Pancreas (tissue), 10 donors: Measurements from ENCODE around the gene MSGN1. TPM values are rescaled to one million over a fixed set of nuclear protein-coding genes. Genes with fewer than 3 reads are reported as not detected.

ENCODE experiments used
- ATAC-seq, 4 donors: fragments of 200-7000 bp; cut with Tn5 transposase; one replicate each; pipeline versions ENCODE4 v1.8.0 to v1.9.1; 2020; ENCODE audit warnings: mild to moderate bottlenecking in 4 of 4, moderate library complexity in 4 of 4
- DNase-seq, 6 donors: peaks; one replicate each; pipeline ENCODE4 v3.0.0-alpha.2; 2020
- FAIRE-seq: peaks from 2 replicates; lab custom pipeline; 2012; peaks lifted over from hg19 to GRCh38; lab: Jason Lieb, UNC
- H3K27ac ChIP-seq, 4 donors: fragments of 200-600 bp; sonication (generic); 1 replicate in 3 of 4; 2 replicates in 1 of 4; pipeline versions ENCODE4 v1.5.0 to v1.8.0; 2020
- H3K27me3 ChIP-seq, 4 donors: fragments of 200-600 bp; one replicate each; pipeline ENCODE4 v1.8.0; 2021
- H3K36me3 ChIP-seq, 3 donors: fragments of 200-600 bp; sonication (generic) in 1 of 3; one replicate each; pipeline versions ENCODE4 v1.5.0 to v1.8.0; 2020 to 2021
- H3K4me1 ChIP-seq, 3 donors: fragments of 200-600 bp; one replicate each; pipeline ENCODE4 v1.8.0; 2021
- H3K4me3 ChIP-seq, 4 donors: fragments of 200-600 bp; sonication (generic) in 2 of 4; one replicate each; pipeline versions ENCODE4 v1.5.0 to v1.8.0; 2020 to 2021
- H3K9me3 ChIP-seq, 4 donors: fragments of 200-600 bp; one replicate each; pipeline ENCODE4 v1.8.0; 2021
- CTCF ChIP-seq, 4 donors: fragments of 200-600 bp; sonication (generic) in 3 of 4; IDR thresholded peaks; one replicate each; pipeline versions ENCODE4 v1.5.0 to v1.8.0; 2021; ENCODE audit warnings: antibody characterized with exemption in 4 of 4
- WGBS, 2 donors: extraction: QIAGEN DNeasy Blood & Tissue Kit; methylation state at CpG; one replicate each; pipeline ENCODE4 v1.1.7; 2013; 5-methylcytosine and 5-hydroxymethylcytosine counted together
- intact Hi-C, 3 donors: fragments of 100-400 bp; cut with DNase I; formaldehyde crosslinking; loops; one replicate each; pipeline versions ENCODE4 v1.11.1 to v1.14.2; 2022
- polyA plus RNA-seq, 2 donors: library from polyadenylated mRNA; stranded (reverse); fragments of 200-250 nt; gene quantifications; one replicate each; pipeline ENCODE4 v1.2.3, GENCODE V29; 2013
- total RNA-seq, 6 donors: library from RNA; stranded (reverse); fragmentation: NEBNext Ultra II Directional in 4 of 6; extraction: Animal tissue kit (Norgen Biotek cat#: 25700) in 4 of 6; gene quantifications; one replicate each; pipeline versions ENCODE4 v1.2.1 to v1.2.4, GENCODE V29; 2021 to 2023
- donor health status: healthy with polysubstance abuse.
- donor health status: DM: no; HTN: no; CAD: no; lungs with moderate emphysema.
- donor health status: DM: no; HTN: no; CAD: no.
- donor health status: control.
- donor health status: control.
- donor health status: Bipolar disorder and iron deficiency.
- donor health status: DM: yes; HTN: yes; CAD: no.
- donor health status: DM: no; HTN: no; CAD: no.
- donor health status: DM: no; HTN: no; CAD: no.
- donor health status: DM: yes; HTN: yes; CAD: no.

The MSGN1 gene
- total and polyA plus RNA-seq, 8 donors: not detected

- DNase-seq (no peak), ATAC-seq (no peak), FAIRE-seq (no peak)
- intact Hi-C loops: no loop called here
- Histone ChIP-seq H3K36me3 (no peaks in the 10 kb centered on the region), H3K4me1 (no peaks in the 10 kb centered on the region), H3K9me3 (no peaks in the 10 kb centered on the region), H3K4me3 (no peak overlapping the region), H3K27ac (no peak overlapping the region), H3K27me3 (no peaks in the 10 kb centered on the region)
- TF ChIP-seq CTCF (IDR thresholded peaks at IDR 0.05): no peak
- WGBS, 2 donors: 74 to 81% methylated on average over 5 of the region's 5 CpGs
These were observed 33.0 kb downstream of the MSGN1 start for GRCh38 chr2:17849275-17849674.

- intact Hi-C loops: loop anchor here in 2 of 3 donors (5.0 to 10.0 kb wide), 3 partner anchors 302 to 535 kb away; no protein-coding TSS in a partner anchor
These were observed 33.9 kb downstream of the MSGN1 start for GRCh38 chr2:17850151-17850550.

GRCh38 chr2:17851731-17852585 lies 35.7 kb downstream of the MSGN1 start:
- FAIRE-seq (no peak), ATAC-seq (peak; percentile 70 to 95 (median 93)), DNase-seq (peak in 5 of 6 donors; percentile 11 to 65 (median 39))
- no peaks in the 10 kb centered on the region for H3K9me3 ChIP-seq
- H3K27ac ChIP-seq: no peak overlapping the region
- H3K4me3 ChIP-seq: no peak overlapping the region
- no peaks in the 10 kb centered on the region for H3K4me1 ChIP-seq
- H3K27me3 ChIP-seq: no peaks in the 10 kb centered on the region
- H3K36me3 ChIP-seq: no peaks in the 10 kb centered on the region
- WGBS, 2 donors: 33 to 43% methylated on average over 9 of the region's 9 CpGs
- intact Hi-C loops: loop anchor here in 2 of 3 donors (5.0 to 10.0 kb wide), 3 partner anchors 300 to 533 kb away; no protein-coding TSS in a partner anchor
- TF ChIP-seq CTCF (IDR thresholded peaks at IDR 0.05): peak; percentile 65 to 85 (median 82)

More at GRCh38 chr2:17850151-17850550, 33.9 kb downstream of the MSGN1 start:
- Histone ChIP-seq H3K4me1 (no peaks in the 10 kb centered on the region), H3K4me3 (no peak overlapping the region), H3K9me3 (no peaks in the 10 kb centered on the region), H3K36me3 (no peaks in the 10 kb centered on the region), H3K27ac (no peak overlapping the region), H3K27me3 (no peaks in the 10 kb centered on the region)
- 65 to 67% methylated on average over 4 of the region's 4 CpGs for WGBS, 2 donors
- FAIRE-seq (no peak), DNase-seq (no peak), ATAC-seq (no peak)
- no peak for TF ChIP-seq CTCF (IDR thresholded peaks at IDR 0.05)

- 59 to 60% methylated on average over 4 of the region's 4 CpGs for WGBS, 2 donors
- Histone ChIP-seq H3K9me3 (no peaks in the 10 kb centered on the region), H3K4me1 (no peaks in the 10 kb centered on the region), H3K27ac (no peak overlapping the region), H3K36me3 (no peaks in the 10 kb centered on the region), H3K4me3 (no peak overlapping the region), H3K27me3 (no peaks in the 10 kb centered on the region)
- FAIRE-seq (no peak), DNase-seq (no peak), ATAC-seq (no peak)
- no peak for TF ChIP-seq CTCF (IDR thresholded peaks at IDR 0.05)
- intact Hi-C loops: loop anchor here in 2 of 3 donors (5.0 to 10.0 kb wide), 3 partner anchors 299 to 531 kb away; no protein-coding TSS in a partner anchor
These were observed 37.5 kb downstream of the MSGN1 start for GRCh38 chr2:17853799-17854198.
